Measurements from ENCODE around the gene LARP4.

Gene LARP4

DNA sequence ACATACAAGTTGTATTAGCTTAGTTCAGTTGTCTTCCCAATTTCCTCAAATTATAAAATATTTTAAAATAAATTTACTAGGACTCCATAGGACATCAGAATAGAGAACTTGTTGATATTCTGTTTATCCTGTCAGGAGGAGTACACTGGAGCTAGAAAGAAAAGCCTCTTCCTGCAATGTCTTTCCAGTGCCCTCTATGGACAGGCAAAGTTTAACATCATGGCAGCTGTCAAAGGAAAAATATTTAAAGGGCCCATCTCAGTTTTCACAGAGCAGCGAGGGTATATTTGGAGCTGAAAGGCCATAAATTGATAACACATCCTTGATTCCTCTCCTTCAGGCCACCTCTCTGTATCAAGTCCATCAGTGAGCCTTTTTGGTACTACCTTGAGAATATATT lies 123.1 kb downstream of the LARP4 start:
- no peak for DNase-seq (ENCODE audit: low read depth in 2 of 2, low spot score in 1 of 2)

GRCh38 chr12:50524621-50525020 lies 123.9 kb downstream of the LARP4 start:
- no peak for DNase-seq (ENCODE audit: low read depth in 2 of 2, low spot score in 1 of 2)

- DNase-seq (ENCODE audit: low read depth in 2 of 2, low spot score in 1 of 2), result no peak
These were observed 124.7 kb downstream of the LARP4 start for GRCh38 chr12:50525422-50525821.

- DNase-seq (ENCODE audit: low read depth in 2 of 2, low spot score in 1 of 2), result no peak
These were observed 126.7 kb downstream of the LARP4 start for GRCh38 chr12:50527359-50527726.

DNA sequence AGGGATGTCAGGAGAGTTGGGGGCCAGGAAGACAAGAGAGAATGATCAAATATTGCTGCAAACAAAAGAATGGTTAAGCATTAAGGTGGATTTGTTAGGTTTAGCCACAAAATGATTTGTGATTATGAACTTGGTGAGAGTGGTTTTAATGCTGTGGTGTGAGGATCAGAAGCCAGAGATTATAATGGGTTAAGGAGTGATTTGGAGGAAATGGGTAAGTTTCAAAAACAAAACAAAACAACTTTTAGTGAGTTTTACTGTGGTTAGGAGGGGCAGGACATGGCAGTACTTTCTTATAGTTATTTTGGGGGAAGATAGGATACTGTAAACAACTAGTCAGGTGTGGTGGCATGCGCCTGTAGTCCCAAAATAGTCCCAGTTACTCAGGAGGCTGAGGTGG lies 128.1 kb downstream of the LARP4 start:
- DNase-seq (ENCODE audit: low read depth in 2 of 2, low spot score in 1 of 2), result no peak

GRCh38 chr12:50529345-50529744 lies 128.7 kb downstream of the LARP4 start:
- no peak for DNase-seq (ENCODE audit: low read depth in 2 of 2, low spot score in 1 of 2)

All from stimulated activated CD8-positive, alpha-beta memory T cell treated with anti-CD3 and anti-CD28 coated beads, Interleukin-4, amount 100 ng/mL, for 4 hours (primary cell).